Fibroblast of the aortic adventitia (primary cell): Measurements from ENCODE around the gene PPFIBP2. TPM values are rescaled to one million over a fixed set of nuclear protein-coding genes. Genes with fewer than 3 reads are reported as not detected.

Experiments used
- DNase-seq: peaks from one replicate; pipeline ENCODE4 v3.0.0-alpha.2; 2010; ENCODE audit warnings: low read depth
- H3K4me3 ChIP-seq: 2 replicates; pipeline ENCODE4 v1.5.1; 2011; ENCODE audit warnings: low read depth, mild to moderate bottlenecking, control low read depth, low read length, moderate library complexity
- CTCF ChIP-seq: IDR thresholded peaks from 2 replicates; pipeline ENCODE4 v1.5.1; 2011; ENCODE audit warnings: mild to moderate bottlenecking, low read length, control low read depth, inconsistent platforms; ENCODE audit not compliant: insufficient read depth
- total RNA-seq: library from RNA; depleted of rRNA; stranded (reverse); fragments of >200 nt; gene quantifications from 2 replicates; pipeline ENCODE4 v1.2.3, GENCODE V29; 2012; ENCODE audit warnings: low replicate concordance

The PPFIBP2 gene
- total RNA-seq, 1 donor = 11.7 TPM

GRCh38 chr11:7573558-7574296 lies 59.9 kb downstream of the PPFIBP2 start:
- TF ChIP-seq CTCF = no peak
- H3K4me3 ChIP-seq = no peak overlapping the region
- no peak for DNase-seq

- DNase-seq = no peak
- TF ChIP-seq CTCF = no peak
- no peak overlapping the region for H3K4me3 ChIP-seq
Measured at GRCh38 chr11:7574491-7575130, 60.8 kb downstream of the PPFIBP2 start.

GRCh38 chr11:7575841-7576725 lies 62.3 kb downstream of the PPFIBP2 start:
- no peak overlapping the region for H3K4me3 ChIP-seq
- no peak for TF ChIP-seq CTCF
- DNase-seq = no peak

GRCh38 chr11:7576726-7577290 lies 63.0 kb downstream of the PPFIBP2 start:
- TF ChIP-seq CTCF = peak; percentile 12
- DNase-seq = peak; percentile 78

GRCh38 chr11:7577291-7578190 lies 63.7 kb downstream of the PPFIBP2 start:
- no peak for TF ChIP-seq CTCF
- peak; percentile 64 for DNase-seq
- peak overlapping the region; percentile 70 for H3K4me3 ChIP-seq

More at GRCh38 chr11:7576726-7577290, 63.0 kb downstream of the PPFIBP2 start:
- H3K4me3 ChIP-seq = peak overlapping the region; percentile 70
